ENCODE measurements around the gene STARD8.
A peak's percentile ranks its signal among the peaks of the same experiment; 100 is the strongest.

The STARD8 gene

GRCh38 chrX:68724531-68725020 is 77.1 kb downstream of the STARD8 start:
- no peak for TF ChIP-seq CTCF (IDR thresholded peaks at IDR 0.05; ENCODE audit: low read depth, low read length)

GRCh38 chrX:68725756-68726365 is 78.4 kb downstream of the STARD8 start:
- H3K4me3 ChIP-seq (ENCODE audit: low read depth, low read length): no peak overlapping the region
- no peak for TF ChIP-seq CTCF (IDR thresholded peaks at IDR 0.05; ENCODE audit: low read depth, low read length)

More at GRCh38 chrX:68724531-68725020, 77.1 kb downstream of the STARD8 start:
- no peak overlapping the region for H3K4me3 ChIP-seq (ENCODE audit: low read depth, low read length)

GRCh38 chrX:68726366-68726765 is 78.9 kb downstream of the STARD8 start:
- TF ChIP-seq CTCF (IDR thresholded peaks at IDR 0.05; ENCODE audit: low read depth, low read length): no peak
- no peak overlapping the region for H3K4me3 ChIP-seq (ENCODE audit: low read depth, low read length)

- no peak for TF ChIP-seq CTCF (IDR thresholded peaks at IDR 0.05; ENCODE audit: low read depth, low read length)
- H3K4me3 ChIP-seq (ENCODE audit: low read depth, low read length): no peak overlapping the region
Measured at GRCh38 chrX:68727696-68728095, 80.2 kb downstream of the STARD8 start.

GRCh38 chrX:68728186-68728585 is 80.7 kb downstream of the STARD8 start:
- no peak for TF ChIP-seq CTCF (IDR thresholded peaks at IDR 0.05; ENCODE audit: low read depth, low read length)
- no peak overlapping the region for H3K4me3 ChIP-seq (ENCODE audit: low read depth, low read length)

- H3K4me3 ChIP-seq (ENCODE audit: low read depth, low read length): no peak overlapping the region
- no peak for TF ChIP-seq CTCF (IDR thresholded peaks at IDR 0.05; ENCODE audit: low read depth, low read length)
Measured at GRCh38 chrX:68731254-68731653, 83.8 kb downstream of the STARD8 start.

- H3K4me3 ChIP-seq (ENCODE audit: low read depth, low read length): no peak overlapping the region
- peak; percentile 64 for TF ChIP-seq CTCF (IDR thresholded peaks at IDR 0.05; ENCODE audit: low read depth, low read length)
Measured at GRCh38 chrX:68732906-68733493, 85.5 kb downstream of the STARD8 start.
